DMS53 (cell line): Measurements from ENCODE around the gene HPSE2.

Experiments
- DNase-seq: peaks from one replicate; lab custom pipeline; 2025; lab: John Stamatoyannopoulos, UW

The HPSE2 gene

GRCh38 chr10:98832738-98833137 is 402.9 kb downstream of the HPSE2 start:
- no peak for DNase-seq

- no peak for DNase-seq
Measured at GRCh38 chr10:98832196-98832595, 403.5 kb downstream of the HPSE2 start.

GRCh38 chr10:98831391-98831790 is 404.3 kb downstream of the HPSE2 start:
- DNase-seq, result no peak

- no peak for DNase-seq
Measured at GRCh38 chr10:98825741-98826140, 409.9 kb downstream of the HPSE2 start.

GRCh38 chr10:98817396-98817795 is 418.3 kb downstream of the HPSE2 start:
- no peak for DNase-seq

- no peak for DNase-seq
Measured at GRCh38 chr10:98815039-98815885, 420.4 kb downstream of the HPSE2 start.

- DNase-seq, result no peak
Measured at GRCh38 chr10:98814470-98814869, 421.2 kb downstream of the HPSE2 start.

GRCh38 chr10:98808282-98808892 is 427.3 kb downstream of the HPSE2 start:
- DNase-seq, result no peak

- no peak for DNase-seq
Measured at GRCh38 chr10:98800263-98800662, 435.4 kb downstream of the HPSE2 start.

GRCh38 chr10:98795467-98795866 is 440.2 kb downstream of the HPSE2 start:
- DNase-seq, result no peak

GRCh38 chr10:98790817-98791216 is 444.8 kb downstream of the HPSE2 start:
- DNase-seq, result peak; percentile 48

- peak; percentile 23 for DNase-seq
Measured at GRCh38 chr10:98778277-98778759, 457.3 kb downstream of the HPSE2 start.

- no peak for DNase-seq
Measured at GRCh38 chr10:98758463-98758862, 477.2 kb downstream of the HPSE2 start.

GRCh38 chr10:98748298-98748697 is 487.4 kb downstream of the HPSE2 start:
- peak; percentile 78 for DNase-seq

- peak; percentile 18 for DNase-seq
Measured at GRCh38 chr10:98745645-98746044, 490.0 kb downstream of the HPSE2 start.

- no peak for DNase-seq
Measured at GRCh38 chr10:98720551-98720950, 515.1 kb downstream of the HPSE2 start.

- DNase-seq, result no peak
Measured at GRCh38 chr10:98713586-98713985, 522.1 kb downstream of the HPSE2 start.

- DNase-seq, result no peak
Measured at GRCh38 chr10:98696516-98696915, 539.1 kb downstream of the HPSE2 start.

- no peak for DNase-seq
Measured at GRCh38 chr10:98694883-98695282, 540.8 kb downstream of the HPSE2 start.

- DNase-seq, result peak; percentile 7
Measured at GRCh38 chr10:98694014-98694413, 541.6 kb downstream of the HPSE2 start.

GRCh38 chr10:98687685-98688084 is 548.0 kb downstream of the HPSE2 start:
- DNase-seq, result no peak

GRCh38 chr10:98684019-98684899 is 551.4 kb downstream of the HPSE2 start:
- DNase-seq, result peak; percentile 83
